ENCODE results near the gene ERCC6L2. TPM values are rescaled to one million over a fixed set of nuclear protein-coding genes. Genes with fewer than 3 reads are reported as not detected.

Gene ERCC6L2
- total RNA-seq, 2 donors from 2014 or later = 24.1 to 30.7 TPM

- no peak for DNase-seq
- Mint-ChIP-seq H3K27ac (no peak overlapping the region), H3K4me1 (ENCODE audit: low read depth) (peaks cover 19% of the 10 kb centered on the region), H3K9me3 (no peaks in the 10 kb centered on the region), H3K36me3 (ENCODE audit: insufficient read depth in 2 of 2) (peaks cover 1 to 2% of the 10 kb centered on the region in 2 donors), H3K27me3 (ENCODE audit: low read depth) (no peaks in the 10 kb centered on the region), H3K4me3 (no peak overlapping the region)
- peak in 1 of 2 donors; percentile 17 for ATAC-seq (replicated peaks in 1 of 2)
Measured at GRCh38 chr9:95907794-95908193, 32.3 kb downstream of the ERCC6L2 start.

GRCh38 chr9:95910023-95910707 is 34.7 kb downstream of the ERCC6L2 start:
- ATAC-seq (replicated peaks in 1 of 2) (no peak), DNase-seq (no peak)
- Mint-ChIP-seq H3K27ac (no peak overlapping the region), H3K4me1 (ENCODE audit: low read depth) (peaks cover 26% of the 10 kb centered on the region), H3K36me3 (ENCODE audit: insufficient read depth in 2 of 2) (peaks cover 2 to 7% of the 10 kb centered on the region in 2 donors), H3K27me3 (ENCODE audit: low read depth) (no peaks in the 10 kb centered on the region), H3K4me3 (no peak overlapping the region), H3K9me3 (no peaks in the 10 kb centered on the region)

GRCh38 chr9:95910770-95911340 is 35.4 kb downstream of the ERCC6L2 start:
- H3K9me3 Mint-ChIP-seq = no peaks in the 10 kb centered on the region

GRCh38 chr9:95912773-95913172 is 37.3 kb downstream of the ERCC6L2 start:
- Mint-ChIP-seq H3K9me3 (no peaks in the 10 kb centered on the region), H3K27ac (no peak overlapping the region), H3K27me3 (ENCODE audit: low read depth) (no peaks in the 10 kb centered on the region), H3K4me3 (no peak overlapping the region), H3K36me3 (ENCODE audit: insufficient read depth in 2 of 2) (peaks cover 1 to 6% of the 10 kb centered on the region in 2 donors), H3K4me1 (ENCODE audit: low read depth) (peaks cover 25% of the 10 kb centered on the region)
- DNase-seq (no peak), ATAC-seq (replicated peaks in 1 of 2) (no peak)

More at GRCh38 chr9:95910770-95911340, 35.4 kb downstream of the ERCC6L2 start:
- ATAC-seq (replicated peaks in 1 of 2) (no peak), DNase-seq (no peak)
- Mint-ChIP-seq H3K27me3 (ENCODE audit: low read depth) (no peaks in the 10 kb centered on the region), H3K36me3 (ENCODE audit: insufficient read depth in 2 of 2) (peaks cover 2 to 7% of the 10 kb centered on the region in 2 donors), H3K4me3 (no peak overlapping the region), H3K27ac (no peak overlapping the region), H3K4me1 (ENCODE audit: low read depth) (peaks cover 26% of the 10 kb centered on the region)

GRCh38 chr9:95920017-95920416 is 44.5 kb downstream of the ERCC6L2 start:
- H3K27me3 Mint-ChIP-seq (ENCODE audit: low read depth) = no peaks in the 10 kb centered on the region
- no peak overlapping the region for H3K4me3 Mint-ChIP-seq
- no peaks in the 10 kb centered on the region for H3K4me1 Mint-ChIP-seq (ENCODE audit: low read depth)
- H3K27ac Mint-ChIP-seq = no peak overlapping the region
- H3K9me3 Mint-ChIP-seq = no peaks in the 10 kb centered on the region
- ATAC-seq (replicated peaks in 1 of 2) (no peak), DNase-seq (no peak)
- H3K36me3 Mint-ChIP-seq (ENCODE audit: insufficient read depth in 2 of 2) = peaks cover 0 to 3% of the 10 kb centered on the region in 2 donors

GRCh38 chr9:95923794-95924193 is 48.3 kb downstream of the ERCC6L2 start:
- H3K36me3 Mint-ChIP-seq (ENCODE audit: insufficient read depth in 2 of 2) = peaks cover 0 to 3% of the 10 kb centered on the region in 2 donors
- H3K9me3 Mint-ChIP-seq = no peaks in the 10 kb centered on the region
- DNase-seq (no peak), ATAC-seq (replicated peaks in 1 of 2) (no peak)
- no peak overlapping the region for H3K4me3 Mint-ChIP-seq
- no peak overlapping the region for H3K27ac Mint-ChIP-seq
- peaks cover 9% of the 10 kb centered on the region for H3K4me1 Mint-ChIP-seq (ENCODE audit: low read depth)
- no peaks in the 10 kb centered on the region for H3K27me3 Mint-ChIP-seq (ENCODE audit: low read depth)

GRCh38 chr9:95924987-95925386 is 49.5 kb downstream of the ERCC6L2 start:
- H3K27me3 Mint-ChIP-seq (ENCODE audit: low read depth) = no peaks in the 10 kb centered on the region
- no peaks in the 10 kb centered on the region for H3K9me3 Mint-ChIP-seq
- no peak overlapping the region for H3K4me3 Mint-ChIP-seq
- ATAC-seq (replicated peaks in 1 of 2) = no peak
- H3K27ac Mint-ChIP-seq = no peak overlapping the region
- DNase-seq = no peak
- peaks cover 9% of the 10 kb centered on the region for H3K4me1 Mint-ChIP-seq (ENCODE audit: low read depth)
- peaks cover 1 to 9% of the 10 kb centered on the region in 2 donors for H3K36me3 Mint-ChIP-seq (ENCODE audit: insufficient read depth in 2 of 2)

- no peak overlapping the region for H3K27ac Mint-ChIP-seq
- H3K36me3 Mint-ChIP-seq (ENCODE audit: insufficient read depth in 2 of 2) = peaks cover 7 to 21% of the 10 kb centered on the region in 2 donors
- peaks cover 9% of the 10 kb centered on the region for H3K4me1 Mint-ChIP-seq (ENCODE audit: low read depth)
- no peaks in the 10 kb centered on the region for H3K9me3 Mint-ChIP-seq
- no peak for ATAC-seq (replicated peaks in 1 of 2)
- H3K27me3 Mint-ChIP-seq (ENCODE audit: low read depth) = no peaks in the 10 kb centered on the region
- no peak for DNase-seq
- no peak overlapping the region for H3K4me3 Mint-ChIP-seq
Measured at GRCh38 chr9:95927271-95928004, 51.9 kb downstream of the ERCC6L2 start.

GRCh38 chr9:95930277-95930676 is 54.8 kb downstream of the ERCC6L2 start:
- Mint-ChIP-seq H3K27ac (no peak overlapping the region), H3K9me3 (no peaks in the 10 kb centered on the region), H3K27me3 (ENCODE audit: low read depth) (no peaks in the 10 kb centered on the region), H3K4me3 (no peak overlapping the region), H3K4me1 (ENCODE audit: low read depth) (peaks cover 9% of the 10 kb centered on the region), H3K36me3 (ENCODE audit: insufficient read depth in 2 of 2) (peaks cover 7 to 24% of the 10 kb centered on the region in 2 donors)
- no peak for DNase-seq
- no peak for ATAC-seq (replicated peaks in 1 of 2)

GRCh38 chr9:95935861-95936578 is 60.5 kb downstream of the ERCC6L2 start:
- Mint-ChIP-seq H3K4me1 (ENCODE audit: low read depth) (no peaks in the 10 kb centered on the region), H3K27ac (no peak overlapping the region), H3K9me3 (peaks cover 8 to 11% of the 10 kb centered on the region in 2 donors), H3K27me3 (ENCODE audit: low read depth) (no peaks in the 10 kb centered on the region), H3K4me3 (no peak overlapping the region), H3K36me3 (ENCODE audit: insufficient read depth in 2 of 2) (peaks cover 16 to 50% of the 10 kb centered on the region in 2 donors)
- DNase-seq (no peak), ATAC-seq (replicated peaks in 1 of 2) (no peak)

- Mint-ChIP-seq H3K36me3 (ENCODE audit: insufficient read depth in 2 of 2) (peaks cover 14 to 47% of the 10 kb centered on the region in 2 donors), H3K27me3 (ENCODE audit: low read depth) (no peaks in the 10 kb centered on the region), H3K9me3 (peaks cover 8 to 11% of the 10 kb centered on the region in 2 donors), H3K27ac (no peak overlapping the region), H3K4me1 (ENCODE audit: low read depth) (no peaks in the 10 kb centered on the region), H3K4me3 (no peak overlapping the region)
- DNase-seq = no peak
- ATAC-seq (replicated peaks in 1 of 2) = no peak
Measured at GRCh38 chr9:95936579-95937075, 61.1 kb downstream of the ERCC6L2 start.

GRCh38 chr9:95937131-95937530 is 61.6 kb downstream of the ERCC6L2 start:
- no peak for DNase-seq
- Mint-ChIP-seq H3K27ac (no peak overlapping the region), H3K27me3 (ENCODE audit: low read depth) (no peaks in the 10 kb centered on the region), H3K36me3 (ENCODE audit: insufficient read depth in 2 of 2) (peaks cover 15 to 47% of the 10 kb centered on the region in 2 donors), H3K9me3 (peaks cover 8 to 11% of the 10 kb centered on the region in 2 donors), H3K4me3 (no peak overlapping the region), H3K4me1 (ENCODE audit: low read depth) (no peaks in the 10 kb centered on the region)
- ATAC-seq (replicated peaks in 1 of 2) = no peak

Measured in activated T-cell treated with anti-CD3 and anti-CD28 coated beads, Interleukin-2, amount 50 U/mL, for 72 hours (primary cell).